HG02678 (cell line): Measurements from ENCODE around the gene SLC39A2.

Source experiments
- ATAC-seq: cut with Tn5 transposase; IDR thresholded peaks from one replicate; pipeline ENCODE4 v1.9.1; 2021; ENCODE audit warnings: mild to moderate bottlenecking, moderate library complexity; ENCODE audit not compliant: unreplicated experiment

Gene SLC39A2

DNA sequence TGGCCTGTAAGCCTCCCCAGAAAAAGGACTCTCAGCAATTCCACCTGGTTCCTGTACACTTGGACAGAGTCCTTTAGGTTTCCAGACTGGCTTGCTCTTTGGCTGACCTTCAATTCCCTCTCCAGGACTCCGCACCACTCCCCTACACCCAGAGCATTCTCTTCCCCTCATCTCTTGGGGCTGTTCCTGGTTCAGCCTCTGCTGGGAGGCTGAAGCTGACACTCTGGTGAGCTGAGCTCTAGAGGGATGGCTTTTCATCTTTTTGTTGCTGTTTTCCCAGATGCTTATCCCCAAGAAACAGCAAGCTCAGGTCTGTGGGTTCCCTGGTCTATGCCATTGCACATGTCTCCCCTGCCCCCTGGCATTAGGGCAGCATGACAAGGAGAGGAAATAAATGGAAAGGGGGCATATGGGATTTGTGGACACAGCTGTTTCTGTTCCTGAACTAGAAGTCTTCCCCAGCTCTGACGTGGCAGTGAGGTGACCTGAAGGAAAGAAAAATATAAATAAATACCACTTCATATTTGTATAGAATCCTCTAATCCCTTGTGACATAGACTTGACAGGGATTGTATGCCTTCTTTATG is 44.4 kb downstream of the SLC39A2 start:
- no peak for ATAC-seq

DNA sequence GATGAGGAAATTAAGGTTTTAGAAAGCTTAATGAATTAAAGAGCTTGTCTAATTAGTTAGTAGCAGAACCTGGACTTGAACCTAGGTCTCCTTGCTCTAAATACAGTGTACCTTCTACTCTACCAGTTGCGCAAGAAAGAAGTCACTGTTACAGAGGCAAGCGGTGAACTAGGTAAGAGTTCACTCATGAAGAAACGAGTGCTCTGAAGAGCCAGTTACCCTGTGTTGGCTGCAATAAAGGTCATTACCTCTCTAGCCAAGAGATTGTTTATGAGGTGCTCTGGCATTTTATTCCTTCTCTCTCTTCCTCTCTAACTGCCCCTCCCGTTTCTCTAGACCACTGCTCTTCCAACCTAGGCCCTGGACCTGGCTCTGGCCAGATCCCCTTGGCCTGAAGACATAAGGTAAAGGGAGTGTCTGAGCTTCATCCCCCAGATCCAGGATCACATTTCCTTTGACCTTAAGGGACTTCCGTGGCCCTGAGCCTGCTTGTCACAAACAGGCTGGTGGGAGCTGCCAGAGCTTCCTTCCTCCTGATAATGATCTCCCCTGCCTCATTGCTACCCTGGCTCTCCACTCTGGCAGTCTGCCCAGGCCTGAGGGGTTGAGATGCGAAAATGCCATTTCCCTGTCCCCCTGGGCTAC is 45.0 kb downstream of the SLC39A2 start:
- no peak for ATAC-seq

DNA sequence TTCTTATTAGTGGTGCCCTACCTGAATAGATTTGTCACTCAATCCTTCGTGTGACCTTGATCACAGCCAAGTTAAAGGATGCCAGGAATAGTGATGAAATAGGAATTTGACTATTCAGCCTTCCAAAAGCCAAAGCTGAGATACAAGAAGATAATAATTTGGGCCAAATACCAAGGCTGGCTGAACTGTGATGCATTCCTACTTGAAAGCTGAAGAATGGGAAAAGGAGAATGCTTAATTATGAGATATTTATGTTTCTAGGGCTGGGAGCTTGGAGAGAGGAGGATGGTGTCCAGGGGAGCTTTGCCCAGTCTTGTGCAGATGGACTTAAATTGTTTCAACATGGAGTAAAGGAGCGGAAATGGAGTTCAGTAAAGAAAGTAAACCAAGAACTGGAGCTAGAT is 48.3 kb downstream of the SLC39A2 start:
- ATAC-seq, result no peak

DNA sequence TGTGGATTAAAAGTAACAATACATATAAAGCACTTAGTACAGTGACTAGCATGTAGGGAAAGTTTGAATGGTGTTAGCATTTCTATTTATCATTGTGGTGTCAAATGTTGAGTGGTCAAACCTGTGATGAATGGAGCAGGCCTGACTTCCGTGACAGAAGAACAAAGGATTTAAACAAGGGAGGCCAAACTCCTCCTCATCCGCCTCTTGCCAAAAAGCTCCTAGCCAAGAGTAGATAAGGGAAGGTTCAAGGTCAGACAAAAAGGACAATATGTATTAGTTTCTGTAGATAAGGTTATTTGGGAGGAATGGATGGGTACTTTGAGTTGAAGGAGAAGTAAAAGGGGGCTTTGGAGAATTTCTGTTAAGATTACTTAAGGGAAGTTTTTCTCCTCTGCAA is 49.5 kb downstream of the SLC39A2 start:
- no peak for ATAC-seq

DNA sequence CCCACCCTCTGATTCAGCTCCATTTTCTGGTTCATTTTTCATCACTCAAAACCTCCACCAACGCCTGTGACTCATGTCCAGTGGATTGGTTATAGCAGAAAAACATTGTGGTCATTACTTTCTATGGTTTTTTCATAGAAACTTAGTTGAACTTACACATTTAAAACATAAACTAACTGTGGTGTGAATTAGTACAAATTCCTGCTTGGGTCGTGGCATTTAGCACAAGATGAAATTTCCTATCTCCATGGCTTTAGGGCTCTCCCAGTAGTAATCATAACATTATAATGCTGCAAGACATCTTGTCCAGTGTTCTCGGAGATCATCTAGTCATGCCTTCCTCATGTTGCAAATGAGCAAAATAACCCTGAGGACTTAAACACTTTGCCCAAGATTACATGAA is 50.2 kb downstream of the SLC39A2 start:
- ATAC-seq, result no peak

DNA sequence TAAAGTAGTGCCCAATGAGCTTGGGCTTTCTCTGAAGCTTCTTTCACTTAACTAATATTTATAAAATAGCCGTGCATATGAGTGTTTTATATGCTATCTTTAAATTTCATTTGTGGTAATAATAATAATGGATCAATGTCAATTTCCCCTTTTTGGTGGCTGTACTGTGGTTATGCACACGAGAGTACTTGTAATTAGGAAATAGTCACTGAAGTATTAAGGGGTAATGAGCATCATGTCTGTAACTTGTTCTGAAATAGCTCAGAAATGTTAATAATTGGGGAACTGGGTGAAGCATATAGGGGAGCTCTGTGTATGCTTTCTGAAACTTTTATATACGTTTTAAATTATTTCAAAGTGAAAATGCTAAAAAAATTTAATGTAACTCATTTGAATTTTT is 51.5 kb downstream of the SLC39A2 start:
- no peak for ATAC-seq
